Measurements from ENCODE around the gene DMTF1.
"Not testable (repeated sequence)": the region's sequence is repeated elsewhere in the genome, so short reads cannot be mapped to it uniquely, and the experiment has no call there.

- TF ChIP-seq NFE2L2 (IDR thresholded peaks at IDR 0.05; ENCODE audit: low read depth, low read length); CTCF (conservative IDR thresholded peaks at IDR 0.05; ENCODE audit: low read depth, low read length); ELK1 (IDR thresholded peaks at IDR 0.05; ENCODE audit: borderline replicate concordance, low read depth, low read length); CEBPB (IDR thresholded peaks at IDR 0.05; ENCODE audit: low read depth, low read length); CHD1 (IDR thresholded peaks at IDR 0.05; ENCODE audit: low read depth, low read length); POLR2A (IDR thresholded peaks at IDR 0.05; ENCODE audit: low read depth, low read length); USF2 (IDR thresholded peaks at IDR 0.05; ENCODE audit: low read depth, low read length); MAFK (IDR thresholded peaks at IDR 0.05; ENCODE audit: low read depth, low read length): not testable (repeated sequence)
Measured at GRCh38 chr7:87113904-87114303, 38.3 kb upstream of the DMTF1 start.

Data from IMR-90 (cell line).